ENCODE results near the gene ZNF384. TPM values are rescaled to one million over a fixed set of nuclear protein-coding genes. Genes with fewer than 3 reads are reported as not detected.
"Not testable (repeated sequence)": the region's sequence is repeated elsewhere in the genome, so short reads cannot be mapped to it uniquely, and the experiment has no call there.

Gene ZNF384
- total RNA-seq, 1 donor: 29.5 TPM

GRCh38 chr12:6725350-6725749 lies 36.2 kb upstream of the ZNF384 start:
- DNase-seq (ENCODE audit: low read depth): no peak
- no peak overlapping the region for H3K4me3 ChIP-seq (ENCODE audit: low read depth, low read length)
- TF ChIP-seq CTCF (IDR thresholded peaks at IDR 0.05; ENCODE audit: insufficient read depth, low read length): no peak

GRCh38 chr12:6724409-6724797 lies 35.2 kb upstream of the ZNF384 start:
- H3K4me3 ChIP-seq (ENCODE audit: low read depth, low read length): peak overlapping the region; percentile 73
- no peak for DNase-seq (ENCODE audit: low read depth)
- TF ChIP-seq CTCF (IDR thresholded peaks at IDR 0.05; ENCODE audit: insufficient read depth, low read length): no peak

- H3K4me3 ChIP-seq (ENCODE audit: low read depth, low read length): peak within 1 kb of the TSS; percentile 73
- DNase-seq (ENCODE audit: low read depth): peak; percentile 98
Observed at GRCh38 chr12:6723607-6724408, 34.6 kb upstream of the ZNF384 start, which contains the start of gene COPS7A. COPS7A (plus strand) TSS chr12:6724046; CDS start chr12:6724657, 611 bp downstream.

GRCh38 chr12:6722863-6723262 lies 33.7 kb upstream of the ZNF384 start:
- no peak for DNase-seq (ENCODE audit: low read depth)
- no peak overlapping the region for H3K4me3 ChIP-seq (ENCODE audit: low read depth, low read length)

More at GRCh38 chr12:6723607-6724408, 34.6 kb upstream of the ZNF384 start, which contains the start of gene COPS7A:
- no peak for TF ChIP-seq CTCF (IDR thresholded peaks at IDR 0.05; ENCODE audit: insufficient read depth, low read length)

GRCh38 chr12:6716874-6717437 lies 27.8 kb upstream of the ZNF384 start:
- TF ChIP-seq CTCF (IDR thresholded peaks at IDR 0.05; ENCODE audit: insufficient read depth, low read length): no peak
- no peak overlapping the region for H3K4me3 ChIP-seq (ENCODE audit: low read depth, low read length)
- DNase-seq (ENCODE audit: low read depth): no peak

More at GRCh38 chr12:6722863-6723262, 33.7 kb upstream of the ZNF384 start:
- no peak for TF ChIP-seq CTCF (IDR thresholded peaks at IDR 0.05; ENCODE audit: insufficient read depth, low read length)

GRCh38 chr12:6716031-6716873 lies 27.1 kb upstream of the ZNF384 start:
- DNase-seq (ENCODE audit: low read depth); H3K4me3 ChIP-seq (ENCODE audit: low read depth, low read length): not testable (repeated sequence)

- no peak for DNase-seq (ENCODE audit: low read depth)
- H3K4me3 ChIP-seq (ENCODE audit: low read depth, low read length): no peak overlapping the region
- TF ChIP-seq CTCF (IDR thresholded peaks at IDR 0.05; ENCODE audit: insufficient read depth, low read length): no peak
Observed at GRCh38 chr12:6708960-6709394, 19.8 kb upstream of the ZNF384 start.

GRCh38 chr12:6708351-6708750 lies 19.2 kb upstream of the ZNF384 start:
- DNase-seq (ENCODE audit: low read depth); H3K4me3 ChIP-seq (ENCODE audit: low read depth, low read length): not testable (repeated sequence)

Measured in fibroblast of the aortic adventitia (primary cell).